Fibroblast of lung (primary cell): ENCODE results near the gene GLRX3. TPM values are rescaled to one million over a fixed set of nuclear protein-coding genes. Genes with fewer than 3 reads are reported as not detected.

Source experiments
- DNase-seq, 2 donors: peaks; one replicate each; pipeline versions ENCODE4 v3.0.0 to v3.0.0-alpha.2; 2010; ENCODE audit warnings: low read depth in 2 of 2
- H2AFZ ChIP-seq: 2 replicates; pipeline ENCODE4 v1.5.1; 2012; ENCODE audit warnings: low read length, control low read depth, inconsistent platforms
- H3K27ac ChIP-seq: 2 replicates; pipeline ENCODE4 v1.5.1; 2011; ENCODE audit warnings: low read length, control low read depth; ENCODE audit not compliant: insufficient read depth
- H3K27me3 ChIP-seq: 2 replicates; pipeline ENCODE4 v1.5.1; 2011; ENCODE audit warnings: mild to moderate bottlenecking, low read length; ENCODE audit not compliant: control insufficient read depth, insufficient read depth
- H3K36me3 ChIP-seq: 2 replicates; pipeline ENCODE4 v1.5.1; 2011; ENCODE audit warnings: low read length; ENCODE audit not compliant: control insufficient read depth, insufficient read depth
- H3K4me1 ChIP-seq: 2 replicates; pipeline ENCODE4 v1.5.1; 2011; ENCODE audit warnings: low read length; ENCODE audit not compliant: control insufficient read depth, insufficient read depth; ENCODE audit errors: extremely low read depth
- H3K4me2 ChIP-seq: 2 replicates; pipeline ENCODE4 v1.5.1; 2011; ENCODE audit warnings: low read length, control low read depth; ENCODE audit not compliant: insufficient read depth; ENCODE audit errors: extremely low read depth
- H3K4me3 ChIP-seq, 4 experiments: fragments of 200-600 bp in 1 of 4; sonication (generic) in 1 of 4; replicated peaks in 1 of 4; 2 replicates each; pipeline ENCODE4 v1.5.1; 2011 to 2016; ENCODE audit warnings: low read length in 4 of 4, low read depth in 3 of 4, mild to moderate bottlenecking in 3 of 4, control low read depth in 2 of 4, inconsistent platforms in 1 of 4, mixed read lengths in 1 of 4; ENCODE audit not compliant: insufficient read depth in 1 of 4; ENCODE audit errors: control extremely low read depth in 1 of 4
- H3K79me2 ChIP-seq: 2 replicates; pipeline ENCODE4 v1.5.1; 2012; ENCODE audit warnings: mild to moderate bottlenecking, low read length, inconsistent platforms; ENCODE audit not compliant: control insufficient read depth, insufficient read depth
- H3K9ac ChIP-seq: 2 replicates; pipeline ENCODE4 v1.5.1; 2011; ENCODE audit warnings: mild to moderate bottlenecking, low read length, control low read depth; ENCODE audit not compliant: insufficient read depth
- H3K9me3 ChIP-seq: 2 replicates; pipeline ENCODE4 v1.5.1; 2012; ENCODE audit warnings: low read depth, low read length; ENCODE audit not compliant: control insufficient read depth, insufficient read depth
- H4K20me1 ChIP-seq: 2 replicates; pipeline ENCODE4 v1.5.1; 2011; ENCODE audit warnings: low read length; ENCODE audit not compliant: control insufficient read depth, insufficient read depth; ENCODE audit errors: extremely low read depth
- EZH2 ChIP-seq: IDR thresholded peaks from 2 replicates; pipeline ENCODE4 v1.5.1; 2012; ENCODE audit warnings: low read length, control low read depth, mild to moderate bottlenecking; ENCODE audit errors: missing control alignments
- polyA plus RNA-seq, 2 donors: library from polyadenylated mRNA; depleted of rRNA in 1 of 2; stranded (reverse) in 1 of 2; unstranded in 1 of 2; fragments of >200 nt; gene quantifications; 2 replicates each; pipeline ENCODE4 v1.2.1, GENCODE V29; 2011 to 2012; ENCODE audit warnings: missing spikeins in 1 of 2
- total RNA-seq: library from RNA; depleted of rRNA; stranded (reverse); fragments of >200 nt; gene quantifications from 2 replicates; pipeline ENCODE4 v1.2.1, GENCODE V29; 2014
- TF ChIP-seq, protein P1 (sequence below), 2 donors: IDR thresholded peaks in 1 of 2; conservative IDR thresholded peaks in 1 of 2; 1 replicate in 1 of 2; 2 replicates in 1 of 2; pipeline ENCODE4 v1.5.1; 2011 to 2012; ENCODE audit warnings: low read length in 2 of 2, control low read depth in 1 of 2, inconsistent platforms in 1 of 2, low read depth in 1 of 2, mild to moderate bottlenecking in 1 of 2

Gene GLRX3
- total and polyA plus RNA-seq, 2 donors (not counting 1 experiment from before 2014, with no cell fraction given), result 51.7 to 95.6 TPM

DNA sequence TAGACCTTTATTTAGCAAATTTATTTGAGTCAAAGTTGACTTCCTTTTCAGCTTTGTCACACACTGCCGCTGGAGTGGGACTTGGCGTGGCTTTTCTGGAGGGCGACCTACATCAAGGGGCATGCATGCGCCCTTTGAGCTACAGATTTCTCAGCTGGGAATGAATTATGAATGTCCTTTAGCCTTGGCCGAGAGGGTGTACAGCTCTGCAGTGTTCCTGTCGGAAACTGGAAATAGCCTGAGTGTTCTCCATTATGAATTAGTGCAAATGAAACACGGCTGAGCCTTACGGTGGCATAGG is 79.7 kb downstream of the GLRX3 start:
- Histone ChIP-seq H2AFZ (no peak overlapping the region), H4K20me1 (no peaks in the 10 kb centered on the region), H3K4me3 (no peak overlapping the region), H3K27me3 (no peaks in the 10 kb centered on the region), H3K9me3 (no peaks in the 10 kb centered on the region), H3K4me1 (no peaks in the 10 kb centered on the region), H3K4me2 (no peak overlapping the region), H3K36me3 (no peaks in the 10 kb centered on the region), H3K9ac (no peak overlapping the region), H3K27ac (no peak overlapping the region), H3K79me2 (no peaks in the 10 kb centered on the region)
- TF ChIP-seq, protein P1, sequence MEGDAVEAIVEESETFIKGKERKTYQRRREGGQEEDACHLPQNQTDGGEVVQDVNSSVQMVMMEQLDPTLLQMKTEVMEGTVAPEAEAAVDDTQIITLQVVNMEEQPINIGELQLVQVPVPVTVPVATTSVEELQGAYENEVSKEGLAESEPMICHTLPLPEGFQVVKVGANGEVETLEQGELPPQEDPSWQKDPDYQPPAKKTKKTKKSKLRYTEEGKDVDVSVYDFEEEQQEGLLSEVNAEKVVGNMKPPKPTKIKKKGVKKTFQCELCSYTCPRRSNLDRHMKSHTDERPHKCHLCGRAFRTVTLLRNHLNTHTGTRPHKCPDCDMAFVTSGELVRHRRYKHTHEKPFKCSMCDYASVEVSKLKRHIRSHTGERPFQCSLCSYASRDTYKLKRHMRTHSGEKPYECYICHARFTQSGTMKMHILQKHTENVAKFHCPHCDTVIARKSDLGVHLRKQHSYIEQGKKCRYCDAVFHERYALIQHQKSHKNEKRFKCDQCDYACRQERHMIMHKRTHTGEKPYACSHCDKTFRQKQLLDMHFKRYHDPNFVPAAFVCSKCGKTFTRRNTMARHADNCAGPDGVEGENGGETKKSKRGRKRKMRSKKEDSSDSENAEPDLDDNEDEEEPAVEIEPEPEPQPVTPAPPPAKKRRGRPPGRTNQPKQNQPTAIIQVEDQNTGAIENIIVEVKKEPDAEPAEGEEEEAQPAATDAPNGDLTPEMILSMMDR (conservative IDR thresholded peaks at IDR 0.05 in 1 of 2, IDR thresholded peaks at IDR 0.05 in 1 of 2; ENCODE audit: low read depth in 1 of 2, low read length in 2 of 2), result no peak
- TF ChIP-seq EZH2, result no peak
- DNase-seq, result no peak

DNA sequence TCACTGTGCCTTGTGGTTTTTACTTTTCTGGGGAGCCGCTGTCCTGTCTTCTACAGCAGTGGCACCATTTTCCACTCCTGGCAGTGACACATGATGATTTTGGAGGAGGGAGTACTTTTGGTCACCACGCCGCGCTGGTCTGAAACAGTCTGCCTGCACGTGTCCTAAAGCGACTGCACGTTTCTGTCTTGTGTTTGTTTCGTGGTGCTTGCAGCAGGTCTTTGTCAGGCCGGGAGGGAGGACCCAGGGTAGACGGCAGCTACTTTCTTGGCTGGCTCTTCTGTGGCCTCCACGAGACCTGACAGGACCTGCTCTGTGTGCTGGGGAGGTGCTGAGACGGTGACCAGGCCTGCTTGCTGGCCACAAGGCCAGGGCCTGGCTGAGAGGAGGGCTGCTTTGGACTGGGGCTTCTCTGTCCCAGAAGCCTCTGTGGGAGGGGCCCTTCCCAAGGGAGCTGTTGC is 82.0 kb downstream of the GLRX3 start:
- no peak overlapping the region for H3K4me2 ChIP-seq
- no peak for DNase-seq
- TF ChIP-seq, protein P1 (conservative IDR thresholded peaks at IDR 0.05 in 1 of 2, IDR thresholded peaks at IDR 0.05 in 1 of 2; ENCODE audit: low read depth in 1 of 2, low read length in 2 of 2), result no peak
- no peak for TF ChIP-seq EZH2
- no peaks in the 10 kb centered on the region for H3K27me3 ChIP-seq
- H4K20me1 ChIP-seq, result no peaks in the 10 kb centered on the region
- no peak overlapping the region for H2AFZ ChIP-seq
- H3K79me2 ChIP-seq, result no peaks in the 10 kb centered on the region
- H3K9me3 ChIP-seq, result no peaks in the 10 kb centered on the region
- no peak overlapping the region for H3K4me3 ChIP-seq
- no peaks in the 10 kb centered on the region for H3K36me3 ChIP-seq
- no peaks in the 10 kb centered on the region for H3K4me1 ChIP-seq
- no peak overlapping the region for H3K27ac ChIP-seq
- no peak overlapping the region for H3K9ac ChIP-seq

DNA sequence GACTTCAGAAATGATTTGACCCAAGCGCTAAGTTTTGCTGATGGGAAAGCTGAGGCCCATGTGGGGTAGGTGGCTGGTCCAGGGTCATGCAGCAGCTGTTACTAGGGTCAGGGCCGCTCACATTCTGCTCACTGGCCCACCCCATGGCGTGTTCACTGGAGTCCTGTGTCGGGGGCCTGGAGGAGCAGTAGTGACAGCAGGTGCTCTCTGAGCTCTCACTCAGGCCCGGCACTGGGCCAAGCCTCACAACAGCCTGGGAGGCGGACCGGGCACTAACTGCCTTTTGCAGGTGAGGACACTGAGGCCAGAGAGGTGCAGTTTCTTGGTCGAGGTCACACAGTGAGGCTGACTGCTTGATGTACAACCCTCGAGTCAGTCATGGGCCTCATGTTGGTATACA is 82.7 kb downstream of the GLRX3 start:
- Histone ChIP-seq H3K27me3 (no peaks in the 10 kb centered on the region), H4K20me1 (no peaks in the 10 kb centered on the region), H3K9me3 (no peaks in the 10 kb centered on the region), H3K36me3 (no peaks in the 10 kb centered on the region), H3K4me2 (no peak overlapping the region), H2AFZ (no peak overlapping the region), H3K4me3 (no peak overlapping the region), H3K9ac (no peak overlapping the region), H3K79me2 (no peaks in the 10 kb centered on the region), H3K27ac (no peak overlapping the region), H3K4me1 (no peaks in the 10 kb centered on the region)
- TF ChIP-seq EZH2, result no peak
- TF ChIP-seq, protein P1 (conservative IDR thresholded peaks at IDR 0.05 in 1 of 2, IDR thresholded peaks at IDR 0.05 in 1 of 2; ENCODE audit: low read depth in 1 of 2, low read length in 2 of 2), result no peak
- DNase-seq, result no peak
